Fibroblast of lung (primary cell): ENCODE results near the gene CD58. TPM values are rescaled to one million over a fixed set of nuclear protein-coding genes. Genes with fewer than 3 reads are reported as not detected.
"Not testable (repeated sequence)": the region's sequence is repeated elsewhere in the genome, so short reads cannot be mapped to it uniquely, and the experiment has no call there.

Experiments used
- DNase-seq, 2 donors: peaks; one replicate each; pipeline versions ENCODE4 v3.0.0 to v3.0.0-alpha.2; 2010; ENCODE audit warnings: low read depth in 2 of 2
- H2AFZ ChIP-seq: 2 replicates; pipeline ENCODE4 v1.5.1; 2012; ENCODE audit warnings: low read length, control low read depth, inconsistent platforms
- H3K27ac ChIP-seq: 2 replicates; pipeline ENCODE4 v1.5.1; 2011; ENCODE audit warnings: low read length, control low read depth; ENCODE audit not compliant: insufficient read depth
- H3K27me3 ChIP-seq: 2 replicates; pipeline ENCODE4 v1.5.1; 2011; ENCODE audit warnings: mild to moderate bottlenecking, low read length; ENCODE audit not compliant: control insufficient read depth, insufficient read depth
- H3K36me3 ChIP-seq: 2 replicates; pipeline ENCODE4 v1.5.1; 2011; ENCODE audit warnings: low read length; ENCODE audit not compliant: control insufficient read depth, insufficient read depth
- H3K4me1 ChIP-seq: 2 replicates; pipeline ENCODE4 v1.5.1; 2011; ENCODE audit warnings: low read length; ENCODE audit not compliant: control insufficient read depth, insufficient read depth; ENCODE audit errors: extremely low read depth
- H3K4me2 ChIP-seq: 2 replicates; pipeline ENCODE4 v1.5.1; 2011; ENCODE audit warnings: low read length, control low read depth; ENCODE audit not compliant: insufficient read depth; ENCODE audit errors: extremely low read depth
- H3K4me3 ChIP-seq, 4 experiments: fragments of 200-600 bp in 1 of 4; sonication (generic) in 1 of 4; replicated peaks in 1 of 4; 2 replicates each; pipeline ENCODE4 v1.5.1; 2011 to 2016; ENCODE audit warnings: low read length in 4 of 4, low read depth in 3 of 4, mild to moderate bottlenecking in 3 of 4, control low read depth in 2 of 4, inconsistent platforms in 1 of 4, mixed read lengths in 1 of 4; ENCODE audit not compliant: insufficient read depth in 1 of 4; ENCODE audit errors: control extremely low read depth in 1 of 4
- H3K79me2 ChIP-seq: 2 replicates; pipeline ENCODE4 v1.5.1; 2012; ENCODE audit warnings: mild to moderate bottlenecking, low read length, inconsistent platforms; ENCODE audit not compliant: control insufficient read depth, insufficient read depth
- H3K9ac ChIP-seq: 2 replicates; pipeline ENCODE4 v1.5.1; 2011; ENCODE audit warnings: mild to moderate bottlenecking, low read length, control low read depth; ENCODE audit not compliant: insufficient read depth
- H3K9me3 ChIP-seq: 2 replicates; pipeline ENCODE4 v1.5.1; 2012; ENCODE audit warnings: low read depth, low read length; ENCODE audit not compliant: control insufficient read depth, insufficient read depth
- H4K20me1 ChIP-seq: 2 replicates; pipeline ENCODE4 v1.5.1; 2011; ENCODE audit warnings: low read length; ENCODE audit not compliant: control insufficient read depth, insufficient read depth; ENCODE audit errors: extremely low read depth
- EZH2 ChIP-seq: IDR thresholded peaks from 2 replicates; pipeline ENCODE4 v1.5.1; 2012; ENCODE audit warnings: low read length, control low read depth, mild to moderate bottlenecking; ENCODE audit errors: missing control alignments
- polyA plus RNA-seq, 2 donors: library from polyadenylated mRNA; depleted of rRNA in 1 of 2; stranded (reverse) in 1 of 2; unstranded in 1 of 2; fragments of >200 nt; gene quantifications; 2 replicates each; pipeline ENCODE4 v1.2.1, GENCODE V29; 2011 to 2012; ENCODE audit warnings: missing spikeins in 1 of 2
- total RNA-seq: library from RNA; depleted of rRNA; stranded (reverse); fragments of >200 nt; gene quantifications from 2 replicates; pipeline ENCODE4 v1.2.1, GENCODE V29; 2014
- TF ChIP-seq, protein P1 (sequence below), 2 donors: IDR thresholded peaks in 1 of 2; conservative IDR thresholded peaks in 1 of 2; 1 replicate in 1 of 2; 2 replicates in 1 of 2; pipeline ENCODE4 v1.5.1; 2011 to 2012; ENCODE audit warnings: low read length in 2 of 2, control low read depth in 1 of 2, inconsistent platforms in 1 of 2, low read depth in 1 of 2, mild to moderate bottlenecking in 1 of 2

The CD58 gene
- total and polyA plus RNA-seq, 2 donors (not counting 1 experiment from before 2014, with no cell fraction given): 8.4 to 16.3 TPM

DNA sequence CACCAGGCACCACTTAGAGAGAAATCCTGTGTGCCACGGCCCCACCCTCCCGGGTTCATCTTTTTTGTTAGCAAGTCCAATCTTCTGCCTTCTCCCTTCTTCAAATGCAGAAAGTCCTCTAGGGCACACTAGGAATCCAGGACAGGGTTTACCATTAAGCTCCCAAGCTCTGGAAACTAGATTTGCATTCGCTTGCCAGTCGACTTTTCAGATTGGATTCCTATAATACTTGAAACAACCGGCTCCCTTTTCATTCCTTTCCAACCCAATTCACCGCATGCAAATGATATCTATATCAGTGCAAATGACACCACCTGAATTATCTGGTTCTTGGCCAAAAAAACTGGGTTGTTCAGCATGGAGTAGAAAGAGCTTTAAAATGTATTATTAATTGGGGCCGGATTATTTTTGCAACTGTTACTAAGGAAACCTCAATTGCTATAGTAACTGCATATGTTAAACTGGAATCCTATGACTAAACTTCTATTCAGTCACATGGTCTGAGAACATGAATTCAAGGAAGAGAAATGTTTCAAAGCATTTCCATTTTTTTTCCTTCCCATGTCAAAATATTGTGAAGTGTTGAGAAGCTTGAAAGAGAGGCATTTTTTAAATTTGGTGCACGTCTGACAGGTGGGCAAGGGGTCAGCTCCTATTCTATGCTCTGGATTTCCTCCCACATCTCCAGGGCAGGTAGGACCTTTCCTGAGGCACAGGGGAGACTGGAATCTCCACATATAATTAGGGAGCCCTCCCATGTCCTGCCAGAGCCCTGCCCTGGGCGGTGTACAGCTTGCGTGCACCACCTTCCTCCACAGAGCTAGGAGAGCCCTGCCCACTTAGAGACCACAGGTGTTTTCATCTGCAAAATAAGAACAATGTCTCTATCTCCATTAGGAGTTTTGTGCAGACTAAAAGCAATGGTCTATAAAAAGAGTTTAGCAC is 20.5 kb upstream of the CD58 start:
- H3K4me2 ChIP-seq, H4K20me1 ChIP-seq, H3K27me3 ChIP-seq, H3K27ac ChIP-seq, H3K9ac ChIP-seq, H3K79me2 ChIP-seq, H3K4me1 ChIP-seq, H3K9me3 ChIP-seq, H3K36me3 ChIP-seq, H3K4me3 ChIP-seq, H2AFZ ChIP-seq: not testable (repeated sequence)
- peak in 1 of 2 donors; percentile 23 for DNase-seq

DNA sequence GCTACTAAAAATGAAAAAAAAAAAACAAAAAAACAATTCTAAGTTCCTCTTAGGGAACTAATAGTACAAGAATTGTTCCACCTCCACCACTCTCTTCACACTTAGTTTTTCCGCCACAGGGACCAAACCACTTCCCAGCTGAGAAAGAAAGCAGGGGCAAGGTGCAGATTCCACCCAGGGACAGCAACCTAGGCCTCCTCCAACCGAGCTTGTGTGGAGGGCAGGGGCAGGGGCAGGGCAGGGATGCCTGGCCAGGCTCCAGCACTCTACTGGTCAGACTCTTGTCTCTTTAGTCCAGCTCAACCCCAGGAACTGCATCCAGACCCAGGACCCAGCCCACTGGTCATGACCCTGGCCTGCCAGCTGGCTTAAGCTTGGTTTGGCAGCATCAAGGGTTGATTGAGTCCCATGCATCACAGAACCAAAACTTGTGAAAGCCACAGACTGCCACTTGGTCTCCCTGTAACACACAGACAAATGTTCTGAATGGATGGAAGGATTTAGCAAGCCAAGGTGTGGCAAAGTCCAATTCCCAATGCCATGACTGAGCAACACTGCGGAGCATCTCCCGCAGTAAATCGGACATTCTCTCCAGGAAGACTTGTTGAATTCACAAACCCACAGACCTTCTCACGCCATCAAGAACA is 19.7 kb upstream of the CD58 start:
- H3K4me3 ChIP-seq, H4K20me1 ChIP-seq, H3K27me3 ChIP-seq, H3K79me2 ChIP-seq, H2AFZ ChIP-seq, H3K4me2 ChIP-seq, H3K36me3 ChIP-seq, H3K27ac ChIP-seq, H3K9ac ChIP-seq, H3K9me3 ChIP-seq, DNase-seq, H3K4me1 ChIP-seq: not testable (repeated sequence)

GRCh38 chr1:116589101-116589735 is 18.4 kb upstream of the CD58 start:
- not testable (repeated sequence) for H2AFZ ChIP-seq, H3K27ac ChIP-seq, H4K20me1 ChIP-seq, H3K4me2 ChIP-seq, H3K79me2 ChIP-seq, H3K9me3 ChIP-seq, DNase-seq, H3K4me3 ChIP-seq, H3K9ac ChIP-seq, H3K36me3 ChIP-seq, H3K4me1 ChIP-seq, H3K27me3 ChIP-seq

- no peak overlapping the region for H3K27ac ChIP-seq
- no peak overlapping the region for H2AFZ ChIP-seq
- no peaks in the 10 kb centered on the region for H3K79me2 ChIP-seq
- no peaks in the 10 kb centered on the region for H3K36me3 ChIP-seq
- no peaks in the 10 kb centered on the region for H3K27me3 ChIP-seq
- H4K20me1 ChIP-seq: no peaks in the 10 kb centered on the region
- no peak for TF ChIP-seq EZH2
- TF ChIP-seq, protein P1, sequence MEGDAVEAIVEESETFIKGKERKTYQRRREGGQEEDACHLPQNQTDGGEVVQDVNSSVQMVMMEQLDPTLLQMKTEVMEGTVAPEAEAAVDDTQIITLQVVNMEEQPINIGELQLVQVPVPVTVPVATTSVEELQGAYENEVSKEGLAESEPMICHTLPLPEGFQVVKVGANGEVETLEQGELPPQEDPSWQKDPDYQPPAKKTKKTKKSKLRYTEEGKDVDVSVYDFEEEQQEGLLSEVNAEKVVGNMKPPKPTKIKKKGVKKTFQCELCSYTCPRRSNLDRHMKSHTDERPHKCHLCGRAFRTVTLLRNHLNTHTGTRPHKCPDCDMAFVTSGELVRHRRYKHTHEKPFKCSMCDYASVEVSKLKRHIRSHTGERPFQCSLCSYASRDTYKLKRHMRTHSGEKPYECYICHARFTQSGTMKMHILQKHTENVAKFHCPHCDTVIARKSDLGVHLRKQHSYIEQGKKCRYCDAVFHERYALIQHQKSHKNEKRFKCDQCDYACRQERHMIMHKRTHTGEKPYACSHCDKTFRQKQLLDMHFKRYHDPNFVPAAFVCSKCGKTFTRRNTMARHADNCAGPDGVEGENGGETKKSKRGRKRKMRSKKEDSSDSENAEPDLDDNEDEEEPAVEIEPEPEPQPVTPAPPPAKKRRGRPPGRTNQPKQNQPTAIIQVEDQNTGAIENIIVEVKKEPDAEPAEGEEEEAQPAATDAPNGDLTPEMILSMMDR (conservative IDR thresholded peaks at IDR 0.05 in 1 of 2, IDR thresholded peaks at IDR 0.05 in 1 of 2; ENCODE audit: low read depth in 1 of 2, low read length in 2 of 2): no peak
- H3K4me3 ChIP-seq: no peak overlapping the region
- H3K4me2 ChIP-seq: no peak overlapping the region
- no peaks in the 10 kb centered on the region for H3K4me1 ChIP-seq
- no peak for DNase-seq
- no peaks in the 10 kb centered on the region for H3K9me3 ChIP-seq
- no peak overlapping the region for H3K9ac ChIP-seq
Observed at GRCh38 chr1:116587501-116588227, 16.8 kb upstream of the CD58 start.
